NCI-H187 treated with DMSO at 0.1 percent for 48 hours (cell line): ENCODE measurements around the gene THAP8.

Experiments used
- DNase-seq: peaks from one replicate; lab custom pipeline; 2025; lab: John Stamatoyannopoulos, UW

THAP8 gene

DNA sequence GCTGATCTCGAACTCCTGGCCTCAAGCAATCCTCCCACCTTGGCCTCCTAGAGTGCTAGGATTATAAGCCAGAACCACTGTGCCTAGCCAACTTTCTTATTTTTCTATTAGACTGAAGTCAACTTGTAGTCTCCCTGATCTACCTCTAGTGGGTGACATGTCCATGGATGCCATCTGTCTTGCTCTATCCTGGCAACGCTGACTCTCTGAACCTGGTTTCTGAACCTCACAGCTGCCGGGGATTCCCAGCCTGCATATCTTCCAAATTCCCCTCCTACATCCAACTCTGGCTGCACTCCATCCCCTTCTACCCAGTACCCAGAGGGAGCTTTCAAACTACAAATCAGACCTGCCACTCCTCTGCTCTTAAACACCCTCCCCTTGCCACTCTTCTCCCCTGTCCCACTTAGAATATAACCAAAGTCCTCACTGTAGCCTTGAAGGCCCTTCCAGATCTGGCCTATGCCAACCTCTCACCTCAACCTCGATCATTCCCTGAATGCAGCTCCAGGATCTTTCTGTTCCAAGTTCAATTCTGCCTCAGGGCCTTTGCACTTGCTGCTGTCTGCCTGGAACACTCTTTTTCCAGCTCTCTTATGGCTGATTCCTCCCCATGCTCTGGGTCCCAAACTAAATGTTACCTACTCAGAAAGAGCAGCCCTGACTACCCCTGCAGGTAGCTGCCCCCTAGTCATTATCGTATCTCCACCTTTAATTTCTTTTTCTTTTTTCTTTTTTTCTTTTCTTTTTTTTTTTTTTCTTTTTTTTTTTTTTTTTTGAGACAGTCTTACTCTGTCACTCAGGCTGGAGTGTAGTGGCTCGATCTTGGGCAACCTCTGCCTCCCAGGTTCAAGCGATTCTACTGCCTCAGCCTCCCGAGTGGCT, 23.6 kb downstream of the THAP8 start:
- DNase-seq, result no peak

GRCh38 chr19:36028313-36029041, 25.6 kb downstream of the THAP8 start:
- no peak for DNase-seq

DNA sequence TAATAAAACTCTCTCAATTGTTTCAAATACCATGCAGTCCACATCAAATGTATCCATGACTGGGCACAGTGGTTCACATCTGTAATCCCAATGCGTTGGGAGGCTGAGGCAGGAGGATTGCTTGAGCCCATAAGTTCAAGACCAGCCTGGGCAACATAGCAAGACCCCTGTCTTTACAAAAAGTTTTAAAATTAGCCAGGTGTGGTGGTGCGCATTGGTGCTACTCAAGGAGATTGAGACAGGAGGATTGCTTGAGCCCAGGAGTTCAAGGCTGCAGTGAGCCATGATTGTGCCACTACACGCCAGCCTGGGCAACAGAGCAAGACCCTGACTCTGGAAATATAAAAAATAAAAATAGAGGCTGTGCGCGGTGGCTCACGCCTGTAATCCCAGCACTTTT, 26.4 kb downstream of the THAP8 start:
- no peak for DNase-seq

GRCh38 chr19:36026091-36026876, 27.8 kb downstream of the THAP8 start:
- DNase-seq, result no peak

DNA sequence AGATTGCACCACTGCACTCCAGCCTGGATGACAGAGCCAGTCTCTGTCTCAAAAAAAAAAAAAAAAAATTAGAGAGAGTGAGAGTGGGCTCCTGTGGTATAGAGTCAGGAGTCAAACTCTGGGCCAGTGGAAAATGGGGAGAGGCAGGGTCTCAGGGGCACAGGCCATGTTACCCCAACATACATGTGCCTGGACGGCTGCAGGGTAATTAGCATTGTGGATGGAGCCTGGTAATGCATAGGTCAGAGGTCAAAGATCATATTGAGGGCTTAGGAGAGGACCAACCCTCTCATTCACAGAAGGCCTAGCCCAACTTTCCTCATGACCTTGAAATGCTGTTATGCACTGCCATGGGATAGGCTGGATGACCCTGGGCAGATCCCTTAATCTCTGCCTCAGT, 28.5 kb downstream of the THAP8 start:
- no peak for DNase-seq

DNA sequence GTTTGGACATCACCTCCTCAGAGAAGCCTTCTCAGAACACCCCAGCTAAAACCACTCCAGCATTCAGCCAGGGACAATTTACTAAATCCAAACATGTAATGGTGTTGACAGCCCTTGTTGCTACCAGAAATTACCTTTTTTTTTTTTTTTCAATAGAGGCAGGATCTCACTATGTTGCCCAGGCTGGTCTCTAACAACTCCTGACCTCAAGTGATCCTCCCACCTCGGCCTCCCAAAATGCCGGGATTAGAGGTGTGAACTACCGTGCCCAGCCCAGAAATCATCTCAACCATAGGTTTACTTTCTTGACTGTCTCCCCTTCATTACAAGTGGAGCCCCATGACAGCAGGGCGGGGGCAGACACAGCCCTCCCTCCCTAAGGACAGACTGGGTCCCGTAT, 30.7 kb downstream of the THAP8 start:
- DNase-seq, result no peak

DNA sequence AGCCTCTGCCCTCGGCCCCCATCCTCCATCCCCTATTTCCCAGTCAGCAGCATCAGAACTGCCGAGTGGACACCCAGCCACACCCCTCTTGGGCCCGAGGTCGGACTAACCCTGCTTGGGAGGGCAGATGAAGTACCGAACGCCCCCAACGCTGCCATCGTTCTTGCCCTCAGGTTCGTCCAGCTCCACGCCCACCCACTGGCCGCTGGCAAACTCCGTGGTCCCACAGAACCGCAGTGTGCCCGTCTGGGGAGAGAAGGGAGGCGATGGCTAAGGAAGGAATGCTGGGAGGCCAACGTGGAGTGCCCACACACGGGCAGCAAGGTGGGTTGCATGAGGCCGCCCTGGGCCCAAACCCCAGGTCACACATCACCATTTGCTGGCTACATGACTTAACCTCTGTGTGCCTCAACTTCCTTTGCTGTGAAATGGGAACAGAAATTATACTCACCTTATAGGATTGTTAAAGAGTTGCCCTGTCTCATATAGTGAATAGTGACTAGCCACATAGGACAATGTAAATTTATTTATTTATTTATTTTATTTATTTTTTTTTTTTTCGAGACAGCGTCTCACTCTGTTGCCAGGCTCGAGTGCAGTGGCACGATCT, 34.9 kb downstream of the THAP8 start:
- DNase-seq, result no peak

DNA sequence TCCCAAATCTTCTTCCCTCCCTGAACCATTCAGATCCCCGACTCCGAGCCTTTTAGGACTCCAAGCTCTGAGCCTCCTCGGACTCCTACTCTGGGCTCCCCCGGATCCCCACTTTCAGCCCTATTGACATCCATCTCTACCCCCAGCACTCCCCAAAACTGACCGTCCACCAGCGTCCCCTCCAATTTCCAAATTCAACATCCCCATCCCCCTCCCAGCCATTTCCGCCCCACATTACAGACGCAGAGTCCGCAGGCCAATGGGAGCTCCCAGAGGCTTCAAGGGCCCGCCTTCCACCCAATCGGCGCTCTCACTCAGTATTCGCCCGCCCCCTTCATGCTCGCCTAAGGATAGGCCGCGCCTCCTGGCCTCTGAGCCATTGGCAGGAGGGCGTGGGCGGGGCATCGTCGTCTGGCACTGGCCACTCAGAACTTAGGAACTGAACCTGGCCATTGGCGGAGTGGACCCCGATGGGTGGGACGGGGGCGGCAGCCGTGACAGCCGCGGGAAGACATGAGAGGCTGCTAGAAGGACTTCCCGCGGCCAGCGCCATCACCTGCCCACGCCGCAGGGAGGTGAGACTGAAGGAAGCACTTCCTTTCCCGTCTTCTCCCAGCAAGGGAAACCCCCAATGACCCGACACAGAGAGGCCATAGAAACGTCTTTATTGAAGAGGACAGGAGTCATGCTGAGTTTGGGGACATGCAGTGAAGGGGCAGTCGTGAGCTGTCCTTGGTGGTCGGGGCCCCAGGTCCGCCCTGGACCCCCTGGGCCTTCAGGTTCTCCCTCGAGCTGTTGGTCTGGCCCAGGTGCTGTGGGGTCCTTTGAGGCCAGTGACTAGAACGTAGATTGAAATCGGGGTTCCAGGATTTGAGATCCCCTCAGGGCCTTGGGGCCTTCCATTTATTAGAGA, 39.8 kb downstream of the THAP8 start, which contains the start of gene ALKBH6:
Gene ALKBH6 (minus strand): TSS at position 202 of the 913 bp plus-strand sequence. CDS start 816 bp downstream, outside the sequence.
- DNase-seq, result peak; percentile 100

- DNase-seq, result no peak
Observed at GRCh38 chr19:36013280-36014011, 40.6 kb downstream of the THAP8 start.

- no peak for DNase-seq
Observed at GRCh38 chr19:36010402-36010801, 43.7 kb downstream of the THAP8 start.

DNA sequence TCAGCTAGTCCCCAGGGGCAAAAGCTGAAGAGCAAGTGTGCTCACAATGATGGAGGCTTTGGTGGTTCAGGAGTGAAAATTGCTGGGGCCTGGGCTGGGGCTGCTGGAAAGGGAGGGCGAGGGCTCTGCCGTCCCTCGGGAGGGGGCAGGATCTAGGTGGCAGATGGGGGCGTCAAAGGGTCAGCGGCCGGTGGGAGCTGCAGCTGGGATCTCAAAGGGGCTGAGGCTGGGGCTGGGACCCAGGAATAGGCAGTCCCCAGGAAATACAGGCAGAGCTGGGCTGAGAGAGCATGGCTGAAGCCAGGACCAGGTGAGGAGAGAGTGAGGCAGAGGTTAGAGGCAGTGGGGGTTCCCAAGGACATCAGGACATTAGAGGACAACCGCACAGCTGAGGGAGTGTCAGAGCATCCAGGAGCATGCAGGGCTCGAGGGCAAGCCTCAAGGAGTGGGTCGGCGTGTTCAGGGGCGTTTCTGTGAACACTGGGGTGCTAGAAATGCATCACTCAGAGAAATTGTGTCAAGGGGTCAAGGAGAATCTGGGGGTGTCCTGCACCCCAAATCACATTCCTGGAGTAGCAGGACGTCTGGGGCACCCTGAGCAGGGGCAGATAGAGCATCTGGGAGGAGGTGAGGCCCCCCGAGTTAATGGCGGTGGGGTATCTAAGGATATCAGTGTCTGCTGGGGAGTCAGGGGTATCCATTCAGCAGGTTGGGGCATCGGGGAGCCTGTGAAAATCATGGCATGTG, 44.3 kb downstream of the THAP8 start:
- no peak for DNase-seq

- DNase-seq, result no peak
Observed at GRCh38 chr19:36009220-36009619, 44.9 kb downstream of the THAP8 start.

- DNase-seq, result no peak
Observed at GRCh38 chr19:36008336-36008978, 45.6 kb downstream of the THAP8 start, which contains the start of gene SYNE4. SYNE4 (minus strand) TSS chr19:36008813; CDS start chr19:36008681, 132 bp downstream.

GRCh38 chr19:36006955-36007354, 47.1 kb downstream of the THAP8 start:
- DNase-seq, result no peak

DNA sequence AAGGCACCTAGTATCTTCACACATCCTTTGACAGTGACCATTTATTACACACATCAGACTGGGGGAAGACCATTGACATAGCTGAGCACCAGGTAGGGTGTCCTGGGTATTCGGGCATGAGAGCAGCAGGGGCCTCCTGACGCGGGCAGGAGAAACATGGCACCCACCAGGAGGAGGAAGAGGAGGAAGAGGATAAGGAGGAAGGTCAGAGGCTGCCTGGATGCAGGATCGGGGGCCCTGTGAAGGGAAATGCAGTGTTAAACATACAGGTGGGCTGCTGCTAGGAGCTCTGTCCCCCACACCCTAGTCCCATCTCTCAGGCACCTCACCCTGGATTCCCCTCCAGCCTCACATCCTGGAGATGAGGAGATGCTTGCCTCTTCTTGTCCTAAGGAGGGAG, 50.8 kb downstream of the THAP8 start:
- DNase-seq, result no peak

GRCh38 chr19:36001605-36002004, 52.5 kb downstream of the THAP8 start:
- no peak for DNase-seq

DNA sequence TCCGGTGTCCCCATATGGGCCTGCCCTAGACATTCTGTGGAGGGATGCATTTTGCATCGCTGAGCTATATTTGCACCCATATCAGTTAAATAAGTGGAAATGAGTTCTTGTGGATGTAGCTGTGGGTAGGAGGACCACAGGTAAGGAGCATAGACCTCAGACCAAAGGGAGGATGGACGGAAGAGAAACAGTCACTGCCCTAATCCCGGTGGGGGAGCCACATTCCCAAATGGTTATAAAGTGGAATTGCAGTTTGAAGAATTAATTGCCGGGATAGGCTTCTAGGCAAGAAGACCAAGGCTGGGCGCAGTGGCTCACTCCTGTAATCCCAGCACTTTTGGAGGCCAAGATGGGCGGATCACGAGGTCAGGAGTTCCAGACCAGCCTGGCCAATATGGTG, 57.3 kb downstream of the THAP8 start:
- no peak for DNase-seq

- peak; percentile 82 for DNase-seq
Observed at GRCh38 chr19:35995048-35995993, 58.8 kb downstream of the THAP8 start, which contains the start of gene SDHAF1. SDHAF1 (plus strand) TSS chr19:35995188; CDS start chr19:35995275, 87 bp downstream.
